ENCODE measurements around the gene RANBP10.

The RANBP10 gene

GRCh38 chr16:67822511-67822910 lies 16.2 kb upstream of the RANBP10 start:
- no peak overlapping the region for H3K27ac ChIP-seq
- TF ChIP-seq CTCF (IDR thresholded peaks at IDR 0.05) = no peak
- TF ChIP-seq ZFX (IDR thresholded peaks at IDR 0.05; ENCODE audit: borderline replicate concordance) = no peak

DNA sequence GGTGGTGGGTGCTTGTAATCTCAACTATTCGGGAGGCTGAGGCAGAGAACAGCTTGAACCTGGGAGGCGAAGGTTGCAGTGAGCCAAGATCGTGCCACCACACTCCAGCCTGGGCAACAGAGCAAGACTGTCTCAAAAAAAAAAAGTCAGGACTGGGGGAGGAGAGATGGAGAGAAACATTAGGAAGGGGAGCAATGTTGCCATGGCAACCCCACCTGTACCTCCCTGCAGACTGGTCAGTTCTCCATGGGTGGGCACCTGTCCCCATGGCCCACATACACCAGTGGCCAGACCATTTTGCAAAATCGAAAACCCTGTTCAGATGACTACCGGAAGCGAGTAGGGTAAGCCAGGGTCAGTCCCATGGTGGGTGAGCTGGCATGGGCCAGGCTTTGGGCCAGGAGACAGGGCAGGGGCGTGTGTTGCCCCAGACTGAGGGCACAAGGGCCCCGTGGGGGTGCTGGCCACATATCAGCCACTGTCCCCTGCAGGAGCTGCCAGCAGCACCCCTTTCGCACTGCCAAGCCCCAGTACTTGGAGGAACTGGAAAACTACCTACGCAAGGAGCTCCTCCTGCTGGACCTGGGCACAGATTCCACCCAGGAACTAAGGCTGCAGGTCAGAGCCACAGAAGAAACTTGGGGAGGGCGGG lies 14.4 kb upstream of the RANBP10 start:
- no peak for TF ChIP-seq CTCF (IDR thresholded peaks at IDR 0.05)
- no peak for TF ChIP-seq ZFX (IDR thresholded peaks at IDR 0.05; ENCODE audit: borderline replicate concordance)
- no peak overlapping the region for H3K27ac ChIP-seq

DNA sequence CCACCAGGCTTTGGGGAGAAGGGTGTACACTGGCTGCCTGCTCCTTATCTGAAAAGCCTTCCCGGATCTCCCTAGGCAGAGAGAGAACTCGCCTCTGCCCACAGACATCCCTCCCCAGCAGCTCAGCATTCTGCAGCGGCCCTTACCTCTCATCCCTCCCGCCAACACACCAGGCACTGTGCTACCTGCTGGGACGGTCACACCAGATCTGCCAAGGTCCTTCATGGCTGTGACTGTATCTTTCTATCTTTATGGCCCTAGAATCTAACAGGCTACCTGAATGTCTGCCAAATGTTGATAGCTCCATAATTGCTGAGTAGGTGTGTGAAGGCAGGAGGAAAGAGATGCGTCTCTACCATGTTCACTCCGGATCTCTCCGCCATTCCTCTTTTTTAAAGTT lies 8.2 kb upstream of the RANBP10 start:
- no peak for TF ChIP-seq CTCF (IDR thresholded peaks at IDR 0.05)
- TF ChIP-seq ZFX (IDR thresholded peaks at IDR 0.05; ENCODE audit: borderline replicate concordance) = no peak
- no peak overlapping the region for H3K27ac ChIP-seq

DNA sequence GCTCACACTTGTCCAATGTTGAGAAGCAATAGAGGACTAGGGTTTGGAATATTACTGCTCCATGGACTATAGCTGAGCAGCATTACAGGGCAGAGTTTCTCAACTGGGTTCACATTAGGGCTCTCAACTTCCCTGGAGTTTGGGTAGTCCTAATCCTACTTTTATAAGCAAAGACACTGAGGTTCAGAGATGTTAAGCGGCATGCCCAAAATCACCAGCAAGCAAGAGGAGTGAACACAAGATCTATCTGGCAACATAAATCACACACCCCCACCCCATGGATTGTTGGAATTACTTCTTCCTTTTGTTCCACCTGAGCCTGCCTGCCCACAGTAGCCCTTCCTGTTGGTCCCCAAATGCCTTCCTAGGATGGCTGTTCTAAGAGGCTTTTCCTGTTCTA lies 5.5 kb upstream of the RANBP10 start:
- no peak for TF ChIP-seq ZFX (IDR thresholded peaks at IDR 0.05; ENCODE audit: borderline replicate concordance)
- TF ChIP-seq CTCF (IDR thresholded peaks at IDR 0.05) = no peak
- H3K27ac ChIP-seq = no peak overlapping the region

GRCh38 chr16:67807148-67807682 lies 855 bp upstream of the RANBP10 start:
- H3K27ac ChIP-seq = peak overlapping the region; percentile 71
- TF ChIP-seq CTCF (IDR thresholded peaks at IDR 0.05) (no peak), ZFX (IDR thresholded peaks at IDR 0.05; ENCODE audit: borderline replicate concordance) (no peak)

GRCh38 chr16:67805718-67806427 lies 487 bp downstream of the RANBP10 start:
- TF ChIP-seq ZFX (IDR thresholded peaks at IDR 0.05; ENCODE audit: borderline replicate concordance) (no peak), CTCF (IDR thresholded peaks at IDR 0.05) (no peak)
- peak overlapping the region; percentile 71 for H3K27ac ChIP-seq

Measured in 22Rv1 (cell line).